NK-92 treated with Interleukin-12 subunit alpha and Interleukin-12 subunit beta, amount 100 ng/mL, for 24 hours (cell line): ENCODE results near the gene ST6GALNAC6.
"Not testable (repeated sequence)": the region's sequence is repeated elsewhere in the genome, so short reads cannot be mapped to it uniquely, and the experiment has no call there.

Experiments
- DNase-seq: peaks from one replicate; lab custom pipeline; 2025; lab: John Stamatoyannopoulos, UW

ST6GALNAC6 gene

GRCh38 chr9:127873223-127873691, 26.1 kb downstream of the ST6GALNAC6 start:
- DNase-seq: no peak

GRCh38 chr9:127872369-127873222, 26.8 kb downstream of the ST6GALNAC6 start:
- DNase-seq: no peak

- DNase-seq: no peak
Observed at GRCh38 chr9:127871531-127871930, 27.9 kb downstream of the ST6GALNAC6 start.

DNA sequence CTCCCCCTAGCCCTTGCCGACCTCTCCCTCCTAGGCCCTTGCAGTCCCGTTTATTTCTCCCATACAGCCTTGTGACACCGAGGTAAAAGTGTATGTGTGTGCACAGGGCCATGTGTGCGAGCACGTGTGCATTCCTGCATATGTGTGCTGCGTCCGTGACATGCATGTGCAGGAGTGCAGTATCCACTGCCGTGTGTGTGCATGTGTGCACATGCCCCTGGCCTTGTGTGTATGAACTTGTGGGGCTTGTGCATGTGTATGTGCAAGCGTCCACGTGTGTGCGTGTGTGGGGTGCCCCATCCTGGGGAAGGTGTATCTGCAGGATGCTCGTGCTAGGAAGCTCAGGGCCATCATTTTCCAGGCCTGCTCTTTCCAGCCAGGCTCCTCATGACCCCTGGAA, 28.5 kb downstream of the ST6GALNAC6 start:
- no peak for DNase-seq

GRCh38 chr9:127870153-127870491, 29.3 kb downstream of the ST6GALNAC6 start:
- not testable (repeated sequence) for DNase-seq

DNA sequence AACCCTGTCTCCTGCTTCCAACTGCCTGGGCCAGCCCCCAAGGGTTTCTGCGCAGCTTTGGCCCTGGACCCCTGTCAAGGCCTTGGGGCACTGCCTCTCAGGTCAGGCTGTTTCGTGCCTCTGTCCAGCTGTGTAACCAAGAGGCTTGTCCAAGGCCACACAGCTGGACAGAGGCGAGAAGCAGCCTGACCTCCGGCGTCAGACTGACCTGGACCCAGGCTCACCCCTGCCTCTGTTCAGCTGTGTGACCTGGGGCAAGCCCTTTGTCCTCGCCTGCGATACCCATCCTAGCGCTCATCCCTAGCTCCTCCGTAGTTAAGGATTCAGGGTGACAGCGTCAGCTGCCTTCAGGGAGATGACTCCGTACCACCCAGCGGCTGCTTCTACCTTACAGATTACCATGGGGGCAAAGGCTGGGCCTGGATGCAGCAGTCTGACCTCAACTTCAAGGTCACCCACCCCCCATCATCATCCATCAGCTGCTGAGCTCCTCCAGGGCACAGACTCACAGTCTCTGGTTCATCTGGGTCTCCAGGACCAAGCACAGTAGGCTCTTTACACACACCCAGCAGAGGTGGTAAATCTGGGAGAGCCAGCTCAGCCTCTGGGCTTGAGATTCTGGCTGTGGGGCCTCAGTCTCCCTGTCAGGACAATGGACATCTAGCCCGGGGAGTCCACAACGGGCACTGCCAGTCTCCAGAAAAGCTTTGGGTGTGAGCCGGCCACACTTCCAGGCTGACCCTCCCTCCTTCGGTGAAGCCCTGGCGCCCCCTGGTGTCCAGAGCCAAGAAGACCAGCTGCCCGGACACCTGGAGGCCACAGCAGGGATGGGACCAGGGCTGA, 29.9 kb downstream of the ST6GALNAC6 start:
- peak; percentile 56 for DNase-seq

- DNase-seq: no peak
Observed at GRCh38 chr9:127868278-127868902, 31.0 kb downstream of the ST6GALNAC6 start.

DNA sequence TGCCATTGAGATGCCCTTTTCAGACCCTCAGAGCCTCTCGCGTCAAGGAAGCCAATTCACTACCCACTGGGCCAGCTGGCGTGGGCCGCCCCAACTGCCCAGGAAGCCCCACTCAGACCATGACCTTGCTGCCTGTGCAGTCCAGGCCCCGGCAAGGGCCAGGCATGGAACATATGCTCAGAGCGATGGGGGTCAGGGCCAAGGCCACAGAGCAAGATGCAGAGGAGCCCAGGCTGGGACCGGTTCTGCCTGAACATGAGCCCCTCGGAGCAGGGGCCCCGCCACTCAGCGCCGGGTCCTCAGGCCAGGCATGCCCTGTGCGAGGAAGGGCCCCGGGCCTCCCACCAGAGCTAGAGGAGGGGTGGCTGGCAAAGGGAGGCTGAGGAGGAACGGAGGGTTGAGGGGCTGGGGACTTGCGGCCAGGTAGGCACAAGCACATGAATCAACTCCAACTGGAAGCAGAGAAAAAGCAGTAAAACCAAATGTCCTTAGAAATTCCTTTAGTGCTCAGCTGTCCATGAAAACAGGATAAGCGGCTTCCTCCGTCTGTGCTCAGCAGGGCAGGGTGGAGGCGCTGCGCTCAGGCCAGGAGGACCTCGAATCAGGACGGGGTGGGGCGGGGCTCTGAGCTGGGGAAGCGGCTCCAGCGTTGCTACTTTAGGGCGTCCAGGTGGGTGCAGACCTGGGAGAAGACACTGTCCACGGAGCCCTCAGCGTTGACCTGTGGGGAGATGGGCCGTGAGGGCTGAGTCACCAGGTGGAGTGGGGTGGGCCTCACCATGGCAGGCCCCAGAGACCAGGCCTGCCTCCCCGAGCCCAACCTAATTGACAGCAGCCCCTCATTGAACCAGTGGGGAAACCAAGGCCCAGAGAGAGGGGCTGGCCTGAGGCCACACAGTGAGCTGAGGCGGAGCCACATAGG, 31.8 kb downstream of the ST6GALNAC6 start:
- DNase-seq: no peak

DNA sequence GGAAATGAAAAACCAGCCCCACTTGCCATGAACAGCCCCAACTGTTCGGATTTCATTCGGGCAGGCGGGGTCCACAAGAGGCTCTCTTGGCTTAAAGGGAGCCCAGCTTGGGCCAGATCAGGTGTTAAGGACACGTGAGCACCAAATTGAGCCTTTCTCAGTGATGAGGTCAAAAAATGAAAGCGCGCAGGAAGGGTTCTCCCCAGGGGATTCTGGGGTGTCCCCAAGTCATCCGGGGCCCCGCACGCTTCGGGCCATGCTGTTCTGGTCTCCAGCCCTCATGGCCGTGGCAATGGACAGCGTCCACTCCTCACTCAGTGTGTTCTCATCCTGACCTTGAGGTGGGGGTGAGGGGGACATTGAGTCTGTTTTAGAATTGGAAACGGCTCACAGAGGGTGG, 32.9 kb downstream of the ST6GALNAC6 start:
- no peak for DNase-seq

DNA sequence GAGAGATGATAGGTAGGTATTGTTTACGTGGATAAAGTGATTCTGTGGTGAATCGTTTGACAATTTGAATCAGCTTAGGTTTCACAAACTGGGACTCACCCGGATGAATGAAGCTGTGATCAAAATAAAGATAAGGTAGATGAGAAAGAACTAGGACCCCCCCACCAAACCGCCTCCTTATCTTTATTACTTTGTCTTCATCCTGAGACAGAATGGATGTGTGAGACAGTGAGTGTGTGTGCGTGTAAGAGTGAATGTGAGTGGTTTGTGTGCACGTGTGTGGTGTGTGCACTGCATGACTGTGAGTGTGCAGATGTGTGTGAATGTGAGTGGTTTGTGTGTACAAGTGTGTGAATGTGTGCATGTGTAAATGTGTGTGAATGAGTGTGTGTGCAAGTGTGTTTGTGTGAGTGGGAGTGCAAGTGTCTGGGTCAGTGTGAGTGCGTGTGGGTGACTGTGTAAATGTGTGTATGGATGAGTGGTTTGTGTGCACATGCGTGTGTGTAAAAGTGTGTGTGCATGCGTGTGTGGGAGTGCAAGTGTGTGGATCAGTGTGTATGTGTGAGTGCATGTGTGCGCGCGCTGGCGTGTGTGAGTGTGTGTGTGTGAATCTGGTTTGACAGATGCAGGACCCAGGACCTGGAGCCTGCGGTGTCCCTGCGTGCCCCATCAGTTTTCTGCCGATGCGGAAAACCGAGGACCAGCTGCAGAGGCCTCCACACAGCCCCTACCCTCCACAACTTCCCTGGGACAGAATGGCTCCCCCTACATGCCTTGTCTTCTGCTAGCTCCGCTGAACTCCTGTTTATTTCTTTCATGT, 33.5 kb downstream of the ST6GALNAC6 start:
- DNase-seq: no peak

- no peak for DNase-seq
Observed at GRCh38 chr9:127863191-127863621, 36.2 kb downstream of the ST6GALNAC6 start.

DNA sequence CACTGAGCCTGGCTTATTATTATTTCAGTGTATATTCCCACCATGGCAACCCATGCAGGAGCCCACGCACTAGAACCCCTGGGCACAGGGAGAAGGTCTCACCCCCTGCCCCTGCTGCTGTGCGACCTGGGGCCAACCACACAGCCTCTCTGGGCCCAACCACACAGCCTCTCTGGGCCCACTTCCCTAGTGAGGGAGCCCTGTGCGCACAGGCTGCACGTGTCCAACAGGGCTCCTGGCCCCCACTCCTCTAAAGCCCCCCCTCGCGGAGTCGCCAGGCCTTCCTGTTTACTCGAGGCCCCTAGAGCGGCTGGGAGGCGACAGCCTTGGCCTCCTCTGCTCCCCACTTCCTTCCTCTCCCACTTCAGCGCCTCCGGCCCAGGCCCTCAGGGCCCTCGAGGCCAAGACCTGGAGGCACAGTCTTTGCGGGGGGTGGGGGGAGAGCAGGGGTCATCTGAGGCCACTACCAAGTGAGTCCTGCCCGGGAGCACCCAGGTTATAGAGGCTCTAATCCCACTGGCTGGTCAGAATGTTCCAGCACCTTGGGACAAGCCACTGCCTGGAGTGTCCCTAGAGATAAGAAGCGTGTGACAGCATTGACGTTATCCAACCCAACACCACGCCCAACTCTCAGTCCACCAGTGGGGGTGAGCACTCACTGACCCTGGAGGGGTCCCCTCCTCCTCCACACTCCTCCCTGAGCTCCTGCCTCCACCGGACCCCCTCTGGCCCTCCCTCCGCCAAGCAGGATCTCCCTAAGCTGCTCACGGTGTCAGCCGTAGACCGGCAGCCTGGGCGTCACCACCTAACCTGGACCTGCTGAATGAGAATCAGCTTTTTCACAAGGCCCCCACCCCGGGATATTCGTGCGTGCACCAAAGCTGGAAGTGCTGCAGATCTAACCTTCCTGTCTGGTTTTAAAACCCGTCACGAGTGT, 37.1 kb downstream of the ST6GALNAC6 start:
- DNase-seq: no peak

DNA sequence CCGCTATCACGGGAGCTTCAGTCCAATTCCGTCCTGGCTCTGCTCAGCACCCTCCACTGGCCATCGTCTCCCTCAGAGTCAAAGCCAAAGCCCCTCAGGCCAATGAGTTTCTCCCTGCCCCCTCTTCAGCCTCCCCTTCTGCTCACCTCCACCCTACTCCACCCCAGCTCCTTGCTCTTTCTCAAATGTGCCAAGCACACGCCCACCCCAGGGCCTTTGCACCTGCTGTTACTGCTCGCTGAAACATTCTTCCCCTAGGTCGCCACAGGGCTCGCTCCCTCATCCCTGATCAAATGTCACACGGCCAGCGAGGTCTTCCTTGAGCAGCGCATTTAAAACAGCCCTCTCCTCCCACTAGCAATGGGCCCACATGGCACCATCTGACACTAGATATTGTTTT, 38.6 kb downstream of the ST6GALNAC6 start:
- DNase-seq: no peak

DNA sequence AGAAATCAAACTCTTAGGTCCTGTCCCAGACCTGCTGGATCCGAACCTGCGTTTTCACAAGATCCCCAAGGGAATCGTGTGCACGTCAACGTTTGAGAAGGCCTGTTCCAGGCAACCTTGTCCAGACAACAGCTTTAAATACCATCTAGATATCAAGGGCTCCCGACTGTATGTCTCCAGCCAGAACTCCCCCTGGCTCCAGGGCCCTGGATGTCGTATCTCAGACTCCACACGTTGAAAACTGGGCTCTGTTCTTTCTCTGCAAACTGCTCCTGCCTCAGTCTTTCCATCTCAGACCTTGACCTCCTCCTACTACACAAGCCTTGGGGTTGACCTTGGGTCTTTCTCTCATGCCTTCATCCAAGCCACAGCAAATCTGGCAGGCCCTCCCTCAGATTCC, 39.1 kb downstream of the ST6GALNAC6 start:
- DNase-seq: no peak

- no peak for DNase-seq
Observed at GRCh38 chr9:127858041-127858512, 41.3 kb downstream of the ST6GALNAC6 start.

DNA sequence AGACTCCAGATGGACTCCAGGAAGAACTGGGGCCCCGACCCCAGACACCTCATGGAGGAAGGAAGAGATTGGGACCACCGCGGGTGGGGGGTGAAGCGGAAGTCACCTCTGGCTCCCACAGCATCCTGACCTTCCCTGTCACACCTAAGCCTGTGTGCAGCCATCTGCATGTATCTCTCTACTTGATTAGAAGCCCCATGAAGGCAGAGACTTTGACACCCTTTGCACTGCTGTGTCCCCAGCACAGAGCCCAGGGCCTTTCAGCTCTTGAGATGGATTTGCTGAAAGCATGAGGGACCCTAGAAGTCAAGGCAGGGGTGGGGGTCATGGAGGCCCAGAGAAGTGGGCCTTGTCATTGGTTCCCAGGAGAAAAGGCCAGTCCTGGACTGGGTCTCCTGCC, 42.1 kb downstream of the ST6GALNAC6 start:
- no peak for DNase-seq

- no peak for DNase-seq
Observed at GRCh38 chr9:127856729-127857116, 42.7 kb downstream of the ST6GALNAC6 start.

- DNase-seq: no peak
Observed at GRCh38 chr9:127856094-127856728, 43.2 kb downstream of the ST6GALNAC6 start.

- DNase-seq: no peak
Observed at GRCh38 chr9:127855522-127855921, 43.9 kb downstream of the ST6GALNAC6 start.
